Heart left ventricle (tissue), 13 donors: ENCODE measurements around the gene GPX2.

ENCODE experiments used
- CTCF ChIP-seq, 12 donors: fragments of 200-600 bp; sonication (generic) in 4 of 12; IDR thresholded peaks; one replicate each; pipeline versions ENCODE4 v1.5.0 to v1.8.0; 2018 to 2022; ENCODE audit warnings: antibody characterized with exemption in 12 of 12, mild to moderate bottlenecking in 5 of 12
- POLR2A ChIP-seq, 2 donors: fragments of 450-650 bp; IDR thresholded peaks; one replicate each; pipeline ENCODE4 v1.6.1; 2017; ENCODE audit warnings: antibody characterized with exemption in 2 of 2, mild to moderate bottlenecking in 2 of 2, moderate library complexity in 2 of 2
- donor health status: ischemic (EF 13 %, LVEDD 7.1; RV severe dilation, severe dysfunction).
- donor health status: DM: no; HTN: yes; CAD: no.
- donor health status: DM: no; HTN: no; CAD: no.
- donor health status: ischemic (EF 25% LVEDD 6.9; RV normal size, moderate dysfunction).
- donor health status: ischemic (EF 25% LVEDD 5.7; RV mildly dilated, moderate dysfunction).
- donor health status: ischemic (EF 35%, LVEDD 5.7; RV mildly dilated, moderate dysfunction).
- donor health status: nonischemic (EF 11% LVEDD 7.7; RV severe dilation, severe dysfunction).
- donor health status: DM: yes; HTN: yes; CAD: no.
- donor health status: PGD.
- donor health status: ischemic (EF 29% LVEDD 5.4; RV normal size, mild dysfunction).
- donor health status: nonischemic (EF 23%, LVEDD 6.1; RV moderate dilation, normal function).

GRCh38 chr14:64937171-64937820 is 5.2 kb downstream of the GPX2 start:
- TF ChIP-seq CTCF (IDR thresholded peaks at IDR 0.05), result no peak
- no peak for TF ChIP-seq POLR2A (IDR thresholded peaks at IDR 0.05)
